Kidney (tissue), 14 donors: ENCODE measurements around the gene JAM3. TPM values are rescaled to one million over a fixed set of nuclear protein-coding genes. Genes with fewer than 3 reads are reported as not detected.

Experiments
- DNase-seq, 5 donors: peaks; one replicate each; pipeline ENCODE4 v3.0.0-alpha.2; 2013 to 2020
- FAIRE-seq: peaks from 2 replicates; lab custom pipeline; 2012; peaks lifted over from hg19 to GRCh38; lab: Jason Lieb, UNC
- H3K27ac ChIP-seq, 2 donors: one replicate each; pipeline ENCODE4 v1.7.0; 2013; ENCODE audit warnings: low read depth in 2 of 2, low read length in 2 of 2, inconsistent platforms in 1 of 2
- H3K27me3 ChIP-seq: one replicate; pipeline ENCODE4 v1.7.1; 2013; ENCODE audit warnings: low read length, inconsistent platforms; ENCODE audit not compliant: control insufficient read depth, insufficient read depth
- H3K36me3 ChIP-seq, 3 donors: one replicate each; pipeline versions ENCODE4 v1.7.0 to v1.7.1; 2013; ENCODE audit warnings: low read length in 3 of 3, control low read depth in 1 of 3, inconsistent platforms in 1 of 3; ENCODE audit not compliant: insufficient read depth in 3 of 3, control insufficient read depth in 2 of 3
- H3K4me1 ChIP-seq, 3 donors: one replicate each; pipeline versions ENCODE4 v1.7.0 to v1.7.1; 2013; ENCODE audit warnings: low read length in 3 of 3, inconsistent platforms in 1 of 3, low read depth in 1 of 3; ENCODE audit not compliant: control insufficient read depth in 2 of 3, insufficient read depth in 2 of 3
- H3K4me3 ChIP-seq, 3 donors: one replicate each; pipeline versions ENCODE4 v1.7.0 to v1.8.1; 2013; ENCODE audit warnings: low read length in 3 of 3, control low read depth in 1 of 3, inconsistent platforms in 1 of 3
- H3K9ac ChIP-seq, 3 donors: one replicate each; pipeline versions ENCODE4 v1.7.0 to v1.7.1; 2013; ENCODE audit warnings: low read length in 3 of 3, control low read depth in 1 of 3, inconsistent platforms in 1 of 3
- H3K9me3 ChIP-seq, 3 donors: one replicate each; pipeline versions ENCODE4 v1.7.0 to v1.7.1; 2013; ENCODE audit warnings: low read length in 3 of 3, control low read depth in 1 of 3, inconsistent platforms in 1 of 3; ENCODE audit not compliant: control insufficient read depth in 2 of 3, insufficient read depth in 1 of 3
- CTCF ChIP-seq: IDR thresholded peaks from 3 replicates; pipeline ENCODE4 v1.5.1; 2012; ENCODE audit warnings: mild to moderate bottlenecking, moderate library complexity, borderline replicate concordance; ENCODE audit not compliant: insufficient read depth; ENCODE audit errors: extremely low read depth
- intact Hi-C: fragments of 100-400 bp; cut with DNase I; formaldehyde crosslinking; loops from one replicate; pipeline ENCODE4 v1.11.1; 2022
- polyA plus RNA-seq: library from polyadenylated mRNA; stranded (reverse); fragments of 350-450 nt; fragmentation: Illumina TruSeq; extraction: RNeasy Lipid Tissue Mini Kit (QIAGEN cat#74804); gene quantifications from one replicate; pipeline ENCODE4 v1.2.3, GENCODE V29; 2014; ENCODE audit warnings: low read depth, low replicate concordance; ENCODE audit not compliant: insufficient read depth
- total RNA-seq: library from RNA; stranded (reverse); fragmentation: NEBNext Ultra II Directional; extraction: Animal tissue kit (Norgen Biotek cat#: 25700); gene quantifications from one replicate; pipeline ENCODE4 v1.2.1, GENCODE V29; 2021
- donor health status: control.
- donor health status: control.
- donor health status: control.
- donor health status: control.
- donor health status: control.
- donor health status: DM: yes; HTN: yes; CAD: no.
- donor health status: Normal renal cell carcinoma (clear cell type).

Gene JAM3
- total and polyA plus RNA-seq, 2 donors from 2014 or later = 13.3 to 19.5 TPM

GRCh38 chr11:134120921-134121526, 52.2 kb downstream of the JAM3 start:
- Histone ChIP-seq H3K27ac (peak overlapping the region; percentile 51 to 89), H3K36me3 (no peaks in the 10 kb centered on the region), H3K9ac (peak overlapping the region in 1 of 3 donors; percentile 56), H3K4me3 (peak overlapping the region in 1 of 3 donors; percentile 19), H3K27me3 (no peaks in the 10 kb centered on the region), H3K4me1 (peaks cover 0 to 9% (median 0%) of the 10 kb centered on the region in 3 donors), H3K9me3 (no peaks in the 10 kb centered on the region)
- no peak for TF ChIP-seq CTCF
- FAIRE-seq = no peak
- DNase-seq = peak in 4 of 5 donors; percentile 18 to 69 (median 44)
- intact Hi-C loops = no loop called here

GRCh38 chr11:134124660-134125451, 56.0 kb downstream of the JAM3 start:
- no peaks in the 10 kb centered on the region for H3K9me3 ChIP-seq
- peak overlapping the region in 2 of 3 donors; percentile 44 to 50 for H3K4me3 ChIP-seq
- H3K27ac ChIP-seq = peak overlapping the region; percentile 37 to 41
- no peaks in the 10 kb centered on the region for H3K36me3 ChIP-seq
- FAIRE-seq = no peak
- TF ChIP-seq CTCF = no peak
- DNase-seq = peak; percentile 59 to 83 (median 76)
- peaks cover 0 to 5% (median 0%) of the 10 kb centered on the region in 3 donors for H3K4me1 ChIP-seq
- intact Hi-C loops = no loop called here
- H3K9ac ChIP-seq = no peak overlapping the region
- H3K27me3 ChIP-seq = no peaks in the 10 kb centered on the region

GRCh38 chr11:134125507-134125906, 56.6 kb downstream of the JAM3 start:
- intact Hi-C loops = no loop called here
- Histone ChIP-seq H3K9ac (no peak overlapping the region), H3K27me3 (no peaks in the 10 kb centered on the region), H3K9me3 (no peaks in the 10 kb centered on the region), H3K27ac (peak overlapping the region in 1 of 2 donors; percentile 16), H3K36me3 (no peaks in the 10 kb centered on the region), H3K4me1 (peaks cover 0 to 5% (median 0%) of the 10 kb centered on the region in 3 donors), H3K4me3 (peak overlapping the region in 1 of 3 donors; percentile 50)
- FAIRE-seq (no peak), DNase-seq (no peak)
- no peak for TF ChIP-seq CTCF
